ENCODE data around the gene RPA3. TPM values are rescaled to one million over a fixed set of nuclear protein-coding genes. Genes with fewer than 3 reads are reported as not detected.

Gene RPA3
- total RNA-seq, 1 experiment from 2014 or later: 108 TPM

DNA sequence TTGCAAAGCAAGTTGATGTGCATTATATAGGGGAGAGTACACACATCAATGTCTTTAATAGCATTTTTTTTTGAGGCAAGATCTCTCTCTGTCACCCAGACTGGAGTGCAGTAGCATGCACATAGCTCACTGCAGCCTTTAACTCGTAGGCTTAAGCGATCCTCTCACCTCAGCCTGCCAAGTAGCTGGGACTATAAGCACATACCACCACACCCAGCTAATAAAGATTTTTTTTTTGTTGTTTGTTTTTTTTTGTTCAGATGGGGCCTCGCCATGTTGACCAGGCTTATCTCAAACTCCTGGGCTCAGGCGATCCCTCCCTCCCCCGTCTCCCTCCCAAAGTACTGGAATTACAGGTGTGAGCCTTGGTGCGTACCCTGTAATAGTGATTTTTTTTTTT lies 76.3 kb downstream of the RPA3 start:
- Histone ChIP-seq H3K27ac (ENCODE audit: insufficient read length, low read depth, low read length) (no peak overlapping the region), H2BK20ac (ENCODE audit: low read depth, low read length, poor library complexity, severe bottlenecking) (no peak overlapping the region), H3K4me1 (ENCODE audit: insufficient read depth, low read length) (peaks cover 2% of the 10 kb centered on the region; the same call in 1 of the 2 replicates), H3K18ac (ENCODE audit: insufficient read length, low read depth, low read length) (no peak overlapping the region), H3K9me3 (ENCODE audit: control insufficient read depth, low read depth, low read length) (no peaks in the 10 kb centered on the region), H3K79me1 (ENCODE audit: insufficient read depth, low read depth, low read length, poor library complexity, severe bottlenecking) (peaks cover 3% of the 10 kb centered on the region), H2AFZ (ENCODE audit: low read length) (no peak overlapping the region), H3K56ac (ENCODE audit: insufficient read length, low read depth, low read length) (no peak overlapping the region), H2BK12ac (ENCODE audit: insufficient read length, low read depth, low read length) (no peak overlapping the region), H3T11ph (ENCODE audit: low read length) (no peak overlapping the region), H2BK120ac (ENCODE audit: low read depth, low read length, poor library complexity, severe bottlenecking) (no peak overlapping the region), H4K91ac (ENCODE audit: insufficient read length, low read depth, low read length) (no peak overlapping the region), H3K23me2 (ENCODE audit: insufficient read length, low read depth, low read length, poor library complexity, severe bottlenecking) (peaks cover 13% of the 10 kb centered on the region), H3K4me2 (ENCODE audit: insufficient read depth, insufficient read length, low read length) (peak overlapping the region; percentile 66), H2BK15ac (ENCODE audit: low read depth, low read length) (no peak overlapping the region), H4K20me1 (ENCODE audit: control insufficient read depth, insufficient read depth, insufficient read length) (no peaks in the 10 kb centered on the region), H3K23ac (ENCODE audit: insufficient read length, low read depth, low read length) (no peak overlapping the region), H3K27me3 (ENCODE audit: insufficient read depth, low read length) (no peaks in the 10 kb centered on the region), H3K79me2 (ENCODE audit: insufficient read depth, low read length) (no peaks in the 10 kb centered on the region; the same call in 1 of the 2 replicates), H4K8ac (replicated peaks; ENCODE audit: insufficient read length, low read depth, low read length) (no peak overlapping the region), H2AK5ac (ENCODE audit: insufficient read length, low read length) (no peak overlapping the region), H3K14ac (ENCODE audit: insufficient read depth, low read length) (no peak overlapping the region), H3K4ac (ENCODE audit: low read depth, low read length) (no peak overlapping the region), H3K9ac (ENCODE audit: extremely low read depth, insufficient read length, low read length) (no peak overlapping the region), H2BK5ac (ENCODE audit: insufficient read length, low read length) (no peak overlapping the region), H4K5ac (ENCODE audit: insufficient read length, low read depth, low read length) (no peak overlapping the region)
- Mint-ChIP-seq H3K9me3 (peaks cover 0 to 9% of the 10 kb centered on the region in 2 experiments; a peak in 4 of 5 replicates), H3K36me3 (ENCODE audit: insufficient read depth in 1 of 3, low read depth in 3 of 3) (peaks cover 5 to 21% (median 14%) of the 10 kb centered on the region in 3 experiments), H3K27me3 (ENCODE audit: low read depth) (no peaks in the 10 kb centered on the region), H3K4me3 (peak overlapping the region; percentile 96 to 99), H3K27ac (peak overlapping the region in 1 of 3 experiments; percentile 99; a peak in 2 of 7 replicates), H3K4me1 (peaks cover 20 to 27% of the 10 kb centered on the region in 2 experiments)
- WGBS (ENCODE audit: extremely low coverage, insufficient read length, low lambda C conversion rate): no CpG with 5 or more reads among the region's 6 CpGs
- no peak for DNase-seq
- TF ChIP-seq, protein P1, sequence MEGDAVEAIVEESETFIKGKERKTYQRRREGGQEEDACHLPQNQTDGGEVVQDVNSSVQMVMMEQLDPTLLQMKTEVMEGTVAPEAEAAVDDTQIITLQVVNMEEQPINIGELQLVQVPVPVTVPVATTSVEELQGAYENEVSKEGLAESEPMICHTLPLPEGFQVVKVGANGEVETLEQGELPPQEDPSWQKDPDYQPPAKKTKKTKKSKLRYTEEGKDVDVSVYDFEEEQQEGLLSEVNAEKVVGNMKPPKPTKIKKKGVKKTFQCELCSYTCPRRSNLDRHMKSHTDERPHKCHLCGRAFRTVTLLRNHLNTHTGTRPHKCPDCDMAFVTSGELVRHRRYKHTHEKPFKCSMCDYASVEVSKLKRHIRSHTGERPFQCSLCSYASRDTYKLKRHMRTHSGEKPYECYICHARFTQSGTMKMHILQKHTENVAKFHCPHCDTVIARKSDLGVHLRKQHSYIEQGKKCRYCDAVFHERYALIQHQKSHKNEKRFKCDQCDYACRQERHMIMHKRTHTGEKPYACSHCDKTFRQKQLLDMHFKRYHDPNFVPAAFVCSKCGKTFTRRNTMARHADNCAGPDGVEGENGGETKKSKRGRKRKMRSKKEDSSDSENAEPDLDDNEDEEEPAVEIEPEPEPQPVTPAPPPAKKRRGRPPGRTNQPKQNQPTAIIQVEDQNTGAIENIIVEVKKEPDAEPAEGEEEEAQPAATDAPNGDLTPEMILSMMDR (conservative IDR thresholded peaks at IDR 0.05): no peak
